Measurements from ENCODE around the gene NOS1AP.

NOS1AP gene

GRCh38 chr1:162367772-162368171, 298.3 kb downstream of the NOS1AP start:
- DNase-seq (ENCODE audit: low read depth) = no peak

- no peak for DNase-seq (ENCODE audit: low read depth)
Observed at GRCh38 chr1:162368451-162368850, 299.0 kb downstream of the NOS1AP start.

GRCh38 chr1:162369571-162369970, 300.1 kb downstream of the NOS1AP start:
- no peak for DNase-seq (ENCODE audit: low read depth)

- DNase-seq (ENCODE audit: low read depth) = no peak
Observed at GRCh38 chr1:162370161-162370560, 300.7 kb downstream of the NOS1AP start.

- no peak for DNase-seq (ENCODE audit: low read depth)
Observed at GRCh38 chr1:162370721-162371120, 301.2 kb downstream of the NOS1AP start.

- DNase-seq (ENCODE audit: low read depth) = no peak
Observed at GRCh38 chr1:162371611-162372010, 302.1 kb downstream of the NOS1AP start.

GRCh38 chr1:162372159-162373071, 302.9 kb downstream of the NOS1AP start:
- DNase-seq (ENCODE audit: low read depth) = no peak

- no peak for DNase-seq (ENCODE audit: low read depth)
Observed at GRCh38 chr1:162373072-162373427, 303.6 kb downstream of the NOS1AP start.

GRCh38 chr1:162373541-162374260, 304.2 kb downstream of the NOS1AP start:
- no peak for DNase-seq (ENCODE audit: low read depth)

GRCh38 chr1:162374406-162374805, 304.9 kb downstream of the NOS1AP start:
- no peak for DNase-seq (ENCODE audit: low read depth)

- no peak for DNase-seq (ENCODE audit: low read depth)
Observed at GRCh38 chr1:162375463-162375862, 306.0 kb downstream of the NOS1AP start.

- DNase-seq (ENCODE audit: low read depth) = no peak
Observed at GRCh38 chr1:162376691-162377090, 307.2 kb downstream of the NOS1AP start, which contains the start of gene SPATA46. SPATA46 (minus strand) TSS chr1:162376854; CDS start chr1:162376790, 64 bp downstream.

- DNase-seq (ENCODE audit: low read depth) = no peak
Observed at GRCh38 chr1:162380061-162380846, 310.8 kb downstream of the NOS1AP start.

- DNase-seq (ENCODE audit: low read depth) = no peak
Observed at GRCh38 chr1:162381383-162381782, 311.9 kb downstream of the NOS1AP start, which contains the start of gene C1orf226. C1orf226 (plus strand) TSS chr1:162381728; CDS start chr1:162381902, 174 bp downstream.

GRCh38 chr1:162381941-162382750, 312.7 kb downstream of the NOS1AP start:
- no peak for DNase-seq (ENCODE audit: low read depth)

GRCh38 chr1:162383091-162383490, 313.6 kb downstream of the NOS1AP start:
- DNase-seq (ENCODE audit: low read depth) = no peak

- no peak for DNase-seq (ENCODE audit: low read depth)
Observed at GRCh38 chr1:162383516-162383915, 314.0 kb downstream of the NOS1AP start.

GRCh38 chr1:162384116-162384515, 314.6 kb downstream of the NOS1AP start:
- DNase-seq (ENCODE audit: low read depth) = no peak

- DNase-seq (ENCODE audit: low read depth) = no peak
Observed at GRCh38 chr1:162384601-162385279, 315.2 kb downstream of the NOS1AP start.

GRCh38 chr1:162385280-162385623, 315.8 kb downstream of the NOS1AP start:
- no peak for DNase-seq (ENCODE audit: low read depth)

GRCh38 chr1:162385702-162386101, 316.2 kb downstream of the NOS1AP start:
- DNase-seq (ENCODE audit: low read depth) = no peak
